Measurements from ENCODE around the gene NME2.
"Not testable (repeated sequence)": the region's sequence is repeated elsewhere in the genome, so short reads cannot be mapped to it uniquely, and the experiment has no call there.

NME2 gene

GRCh38 chr17:51166198-51166986 is at the start of gene NME2:
Gene NME2, plus strand, starts transcription at chr17:51166411. Its CDS starts 420 bp downstream, at chr17:51166831.
- DNase-seq (ENCODE audit: low read depth in 1 of 2, low spot score in 1 of 2), result peak; percentile 94 to 95
- in situ Hi-C loops (cut with HindIII; ENCODE audit: low pct_unique_long_range_greater_than_20kb, low sequenced_read_pairs), result no loop called here
- TF ChIP-seq JUND (IDR thresholded peaks at IDR 0.05; ENCODE audit: low read depth), result no peak

- TF ChIP-seq JUND (IDR thresholded peaks at IDR 0.05; ENCODE audit: low read depth), result no peak
- DNase-seq (ENCODE audit: low read depth in 1 of 2, low spot score in 1 of 2), result peak in 1 of 2 experiments; percentile 81
- in situ Hi-C loops (cut with HindIII; ENCODE audit: low pct_unique_long_range_greater_than_20kb, low sequenced_read_pairs), result no loop called here
Observed at GRCh38 chr17:51118330-51119195, 47.6 kb upstream of the NME2 start.

GRCh38 chr17:51119415-51120356 is 46.5 kb upstream of the NME2 start:
- peak; percentile 34 to 60 for DNase-seq (ENCODE audit: low read depth in 1 of 2, low spot score in 1 of 2)
- TF ChIP-seq JUND (IDR thresholded peaks at IDR 0.05; ENCODE audit: low read depth), result no peak
- in situ Hi-C loops (cut with HindIII; ENCODE audit: low pct_unique_long_range_greater_than_20kb, low sequenced_read_pairs), result no loop called here

GRCh38 chr17:51120357-51120738 is 45.9 kb upstream of the NME2 start:
- in situ Hi-C loops (cut with HindIII; ENCODE audit: low pct_unique_long_range_greater_than_20kb, low sequenced_read_pairs), result no loop called here
- peak; percentile 61 to 78 for DNase-seq (ENCODE audit: low read depth in 1 of 2, low spot score in 1 of 2)
- no peak for TF ChIP-seq JUND (IDR thresholded peaks at IDR 0.05; ENCODE audit: low read depth)

GRCh38 chr17:51120739-51121619 is 45.2 kb upstream of the NME2 start, which contains the start of gene SPAG9:
Gene SPAG9, minus strand, starts transcription at chr17:51120868. Its CDS starts 212 bp downstream, at chr17:51120656.
- no peak for TF ChIP-seq JUND (IDR thresholded peaks at IDR 0.05; ENCODE audit: low read depth)
- DNase-seq (ENCODE audit: low read depth in 1 of 2, low spot score in 1 of 2), result peak; percentile 98

GRCh38 chr17:51121620-51122472 is 44.4 kb upstream of the NME2 start:
- DNase-seq (ENCODE audit: low read depth in 1 of 2, low spot score in 1 of 2), result peak; percentile 96 to 99
- TF ChIP-seq JUND (IDR thresholded peaks at IDR 0.05; ENCODE audit: low read depth), result peak; percentile 13; the same call in 1 of the 2 replicates
- in situ Hi-C loops (cut with HindIII; ENCODE audit: low pct_unique_long_range_greater_than_20kb, low sequenced_read_pairs), result no loop called here

More at GRCh38 chr17:51120739-51121619, 45.2 kb upstream of the NME2 start, which contains the start of gene SPAG9:
- in situ Hi-C loops (cut with HindIII; ENCODE audit: low pct_unique_long_range_greater_than_20kb, low sequenced_read_pairs), result no loop called here

GRCh38 chr17:51122473-51123115 is 43.6 kb upstream of the NME2 start:
- in situ Hi-C loops (cut with HindIII; ENCODE audit: low pct_unique_long_range_greater_than_20kb, low sequenced_read_pairs); DNase-seq (ENCODE audit: low read depth in 1 of 2, low spot score in 1 of 2): not testable (repeated sequence)

GRCh38 chr17:51124640-51125503 is 41.3 kb upstream of the NME2 start:
- in situ Hi-C loops (cut with HindIII; ENCODE audit: low pct_unique_long_range_greater_than_20kb, low sequenced_read_pairs), result no loop called here
- no peak for DNase-seq (ENCODE audit: low read depth in 1 of 2, low spot score in 1 of 2)
- TF ChIP-seq JUND (IDR thresholded peaks at IDR 0.05; ENCODE audit: low read depth), result no peak

- TF ChIP-seq JUND (IDR thresholded peaks at IDR 0.05; ENCODE audit: low read depth), result no peak
- peak in 1 of 2 experiments; percentile 46 for DNase-seq (ENCODE audit: low read depth in 1 of 2, low spot score in 1 of 2)
- in situ Hi-C loops (cut with HindIII; ENCODE audit: low pct_unique_long_range_greater_than_20kb, low sequenced_read_pairs), result no loop called here
Observed at GRCh38 chr17:51128076-51128475, 38.1 kb upstream of the NME2 start.

All from T47D (cell line).